GM21619 (cell line): ENCODE data around the gene PPP2R2C.

Experiments used
- ATAC-seq: cut with Tn5 transposase; IDR thresholded peaks from one replicate; pipeline ENCODE4 v1.9.1; 2021; ENCODE audit not compliant: unreplicated experiment

Gene PPP2R2C

GRCh38 chr4:6494431-6495295, 22.2 kb upstream of the PPP2R2C start:
- no peak for ATAC-seq

GRCh38 chr4:6493658-6494304, 21.4 kb upstream of the PPP2R2C start:
- no peak for ATAC-seq

- ATAC-seq: no peak
These were observed 20.6 kb upstream of the PPP2R2C start for GRCh38 chr4:6492861-6493657.

GRCh38 chr4:6492027-6492590, 19.7 kb upstream of the PPP2R2C start:
- no peak for ATAC-seq

GRCh38 chr4:6491235-6491634, 18.8 kb upstream of the PPP2R2C start:
- ATAC-seq: no peak

- ATAC-seq: no peak
These were observed 17.5 kb upstream of the PPP2R2C start for GRCh38 chr4:6489927-6490326.

GRCh38 chr4:6487466-6487865, 15.1 kb upstream of the PPP2R2C start:
- no peak for ATAC-seq

- no peak for ATAC-seq
These were observed 8.2 kb upstream of the PPP2R2C start for GRCh38 chr4:6480534-6481088.

GRCh38 chr4:6478546-6479220, 6.3 kb upstream of the PPP2R2C start:
- no peak for ATAC-seq

- no peak for ATAC-seq
These were observed 4.5 kb upstream of the PPP2R2C start for GRCh38 chr4:6476893-6477292.

- no peak for ATAC-seq
These were observed 3.1 kb upstream of the PPP2R2C start for GRCh38 chr4:6475492-6476020.

GRCh38 chr4:6474705-6475457, 2.5 kb upstream of the PPP2R2C start:
- ATAC-seq: no peak

GRCh38 chr4:6474053-6474568, 1.7 kb upstream of the PPP2R2C start:
- ATAC-seq: no peak

- ATAC-seq: no peak
These were observed 1.0 kb upstream of the PPP2R2C start for GRCh38 chr4:6473264-6474052.

GRCh38 chr4:6472008-6472386, 417 bp downstream of the PPP2R2C start:
- ATAC-seq: no peak

- no peak for ATAC-seq
These were observed 957 bp downstream of the PPP2R2C start for GRCh38 chr4:6471307-6472007.

- no peak for ATAC-seq
These were observed 1.7 kb downstream of the PPP2R2C start for GRCh38 chr4:6470502-6471306.
